GM23338 (cell line): Measurements from ENCODE around the gene CCNQ. TPM values are rescaled to one million over a fixed set of nuclear protein-coding genes. Genes with fewer than 3 reads are reported as not detected.

ENCODE experiments used
- ATAC-seq: fragments of 200-7000 bp; cut with Tn5 transposase; 3 replicates; pipeline ENCODE4 v1.9.1; 2020
- DNase-seq: peaks from one replicate; pipeline ENCODE4 v3.0.0-alpha.2; 2015; ENCODE audit warnings: low spot score
- H2AFZ ChIP-seq: fragments of 200-600 bp; sonication (generic); 2 replicates; pipeline ENCODE4 v1.8.0; 2016; ENCODE audit warnings: antibody characterized with exemption, mild to moderate bottlenecking, moderate library complexity
- H3F3A ChIP-seq: fragments of 200-600 bp; sonication (generic); replicated peaks from 2 replicates; pipeline ENCODE4 v1.8.0; 2017; ENCODE audit warnings: antibody characterized with exemption, mixed run types, low read depth
- H3K27ac ChIP-seq: fragments of 200-600 bp; sonication (generic); 2 replicates; pipeline ENCODE4 v1.6.1; 2016; ENCODE audit warnings: low read depth
- H3K27me3 ChIP-seq: fragments of 200-600 bp; sonication (generic); 2 replicates; pipeline ENCODE4 v1.8.0; 2016; ENCODE audit warnings: mild to moderate bottlenecking, mixed run types, moderate library complexity; ENCODE audit not compliant: insufficient read depth
- H3K36me3 ChIP-seq: fragments of 200-600 bp; sonication (generic); 2 replicates; pipeline ENCODE4 v1.8.0; 2016; ENCODE audit warnings: mild to moderate bottlenecking; ENCODE audit not compliant: insufficient read depth
- H3K4me1 ChIP-seq: fragments of 200-600 bp; sonication (generic); 2 replicates; pipeline ENCODE4 v1.8.0; 2016; ENCODE audit warnings: mild to moderate bottlenecking, moderate library complexity; ENCODE audit not compliant: insufficient read depth
- H3K4me2 ChIP-seq: fragments of 200-600 bp; sonication (generic); 2 replicates; pipeline ENCODE4 v1.7.1; 2017; ENCODE audit warnings: mixed run types
- H3K4me3 ChIP-seq: fragments of 200-600 bp; sonication (generic); 2 replicates; pipeline ENCODE4 v1.6.1; 2016; ENCODE audit warnings: mixed run types
- H3K79me2 ChIP-seq: fragments of 200-600 bp; sonication (generic); replicated peaks from 2 replicates; pipeline ENCODE4 v1.8.0; 2017; ENCODE audit warnings: mild to moderate bottlenecking; ENCODE audit not compliant: insufficient read depth
- H3K9me2 ChIP-seq: fragments of 200-600 bp; sonication (generic); 2 replicates; pipeline ENCODE4 v1.8.0; 2017; ENCODE audit not compliant: insufficient read depth
- H4K20me1 ChIP-seq: fragments of 200-600 bp; sonication (generic); replicated peaks from 2 replicates; pipeline ENCODE4 v1.8.0; 2017; ENCODE audit warnings: mild to moderate bottlenecking; ENCODE audit not compliant: insufficient read depth
- H3K27ac Mint-ChIP-seq: 2 replicates; pipeline ENCODE4 v1.8.0; 2020; ENCODE audit warnings: inconsistent platforms, mild to moderate bottlenecking, moderate library complexity, mixed read lengths
- H3K27me3 Mint-ChIP-seq: 3 replicates; pipeline ENCODE4 v1.8.0; 2022; ENCODE audit warnings: low read depth, mild to moderate bottlenecking, moderate library complexity, mixed read lengths, inconsistent platforms; ENCODE audit not compliant: insufficient read depth, poor library complexity
- H3K36me3 Mint-ChIP-seq: 3 replicates; pipeline ENCODE4 v1.8.0; 2021; ENCODE audit warnings: low read depth, mild to moderate bottlenecking, inconsistent platforms, moderate library complexity, mixed read lengths
- H3K4me1 Mint-ChIP-seq: 3 replicates; pipeline ENCODE4 v1.8.0; 2020; ENCODE audit warnings: mild to moderate bottlenecking, inconsistent platforms, mixed read lengths
- H3K4me3 Mint-ChIP-seq: 3 replicates; pipeline ENCODE4 v1.8.0; 2021; ENCODE audit warnings: moderate library complexity, mild to moderate bottlenecking, inconsistent platforms, mixed read lengths
- H3K9me3 Mint-ChIP-seq: 3 replicates; pipeline ENCODE4 v1.8.0; 2020; ENCODE audit warnings: moderate library complexity, mild to moderate bottlenecking, inconsistent platforms, mixed read lengths
- CREB1 ChIP-seq: fragments of 250-450 bp; sonication (Bioruptor Pico); IDR thresholded peaks from 2 replicates; pipeline ENCODE4 v1.5.0; 2020; ENCODE audit warnings: low read depth, mild to moderate bottlenecking, moderate library complexity
- CTCF ChIP-seq, 2 experiments: fragments of 200-600 bp in 1 of 2; sonication (generic) in 1 of 2; conservative IDR thresholded peaks; 2 replicates each; pipeline versions ENCODE4 v1.5.1 to v1.6.1; 2016 to 2017; ENCODE audit warnings: antibody characterized with exemption in 2 of 2, low read depth in 2 of 2, mild to moderate bottlenecking in 2 of 2, moderate library complexity in 1 of 2
- EZH2 ChIP-seq: fragments of 200-600 bp; sonication (generic); IDR thresholded peaks from one replicate; pipeline ENCODE4 v1.8.0; 2017; ENCODE audit warnings: antibody characterized with exemption, mild to moderate bottlenecking, low read depth; ENCODE audit not compliant: unreplicated experiment
- EZH2phosphoT487 ChIP-seq: fragments of 200-600 bp; sonication (generic); IDR thresholded peaks from one replicate; pipeline ENCODE4 v1.8.1; 2018; ENCODE audit warnings: antibody characterized with exemption; ENCODE audit not compliant: unreplicated experiment
- JUNB ChIP-seq: IDR thresholded peaks from one replicate; pipeline ENCODE4 v1.6.1; 2016; ENCODE audit warnings: antibody characterized with exemption; ENCODE audit not compliant: unreplicated experiment
- NANOG ChIP-seq: IDR thresholded peaks from 2 replicates; pipeline ENCODE4 v1.6.1; 2016; ENCODE audit warnings: antibody characterized with exemption, borderline replicate concordance
- POLR2AphosphoS5 ChIP-seq: IDR thresholded peaks from 2 replicates; pipeline ENCODE4 v1.6.1; 2016; ENCODE audit warnings: antibody characterized with exemption, low read depth
- STAT1 ChIP-seq: IDR thresholded peaks from one replicate; pipeline ENCODE4 v1.6.1; 2016; ENCODE audit warnings: antibody characterized with exemption; ENCODE audit not compliant: unreplicated experiment
- ZNF114 ChIP-seq: fragments of 250-450 bp; sonication (Bioruptor Pico); IDR thresholded peaks from 2 replicates; pipeline ENCODE4 v1.5.0; 2020; ENCODE audit warnings: mild to moderate bottlenecking, moderate library complexity
- ZNF331 ChIP-seq: fragments of 250-450 bp; sonication (Bioruptor Pico); IDR thresholded peaks from 2 replicates; pipeline ENCODE4 v1.5.0; 2020; ENCODE audit warnings: low read depth, mild to moderate bottlenecking, moderate library complexity
- ZNF462 ChIP-seq: fragments of 250-450 bp; sonication (Bioruptor Pico); IDR thresholded peaks from 2 replicates; pipeline ENCODE4 v1.5.0; 2020; ENCODE audit warnings: mild to moderate bottlenecking, moderate library complexity
- polyA plus RNA-seq: library from polyadenylated mRNA; unstranded; fragments of >200 nt; fragmentation: Nextera tagmentation; extraction: Ambion mirVana; gene quantifications from 2 replicates; pipeline ENCODE4 v1.2.1, GENCODE V29; 2016
- total RNA-seq: library from RNA; depleted of rRNA; stranded (reverse); fragments of >200 nt; shearing (Covaris generic); gene quantifications from 2 replicates; pipeline ENCODE4 v1.2.3, GENCODE V29; 2014
- TF ChIP-seq, protein P1 (sequence below): IDR thresholded peaks from 2 replicates; pipeline ENCODE4 v1.6.1; 2016; ENCODE audit warnings: antibody characterized with exemption
- TF ChIP-seq, protein P2 (sequence below): IDR thresholded peaks from one replicate; pipeline ENCODE4 v1.6.1; 2018; ENCODE audit warnings: antibody characterized with exemption; ENCODE audit not compliant: unreplicated experiment

Gene CCNQ
- total and polyA plus RNA-seq, 2 experiments from 2014 or later, result 19.4 to 30.2 TPM

GRCh38 chrX:153578889-153579288, 20.1 kb downstream of the CCNQ start:
- no peak overlapping the region for H3K27ac Mint-ChIP-seq
- TF ChIP-seq POLR2AphosphoS5 (no peak), ZNF462 (CRISPR knock-in tag) (no peak), EZH2phosphoT487 (no peak), JUNB (no peak), ZNF114 (CRISPR knock-in tag) (no peak), EZH2 (no peak), NANOG (no peak), CREB1 (no peak), ZNF331 (CRISPR knock-in tag) (no peak), CTCF (conservative IDR thresholded peaks at IDR 0.05; ENCODE audit: low read depth in 2 of 2) (no peak), STAT1 (no peak)
- TF ChIP-seq, protein P1, sequence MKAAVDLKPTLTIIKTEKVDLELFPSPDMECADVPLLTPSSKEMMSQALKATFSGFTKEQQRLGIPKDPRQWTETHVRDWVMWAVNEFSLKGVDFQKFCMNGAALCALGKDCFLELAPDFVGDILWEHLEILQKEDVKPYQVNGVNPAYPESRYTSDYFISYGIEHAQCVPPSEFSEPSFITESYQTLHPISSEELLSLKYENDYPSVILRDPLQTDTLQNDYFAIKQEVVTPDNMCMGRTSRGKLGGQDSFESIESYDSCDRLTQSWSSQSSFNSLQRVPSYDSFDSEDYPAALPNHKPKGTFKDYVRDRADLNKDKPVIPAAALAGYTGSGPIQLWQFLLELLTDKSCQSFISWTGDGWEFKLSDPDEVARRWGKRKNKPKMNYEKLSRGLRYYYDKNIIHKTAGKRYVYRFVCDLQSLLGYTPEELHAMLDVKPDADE, result no peak
- TF ChIP-seq, protein P2, sequence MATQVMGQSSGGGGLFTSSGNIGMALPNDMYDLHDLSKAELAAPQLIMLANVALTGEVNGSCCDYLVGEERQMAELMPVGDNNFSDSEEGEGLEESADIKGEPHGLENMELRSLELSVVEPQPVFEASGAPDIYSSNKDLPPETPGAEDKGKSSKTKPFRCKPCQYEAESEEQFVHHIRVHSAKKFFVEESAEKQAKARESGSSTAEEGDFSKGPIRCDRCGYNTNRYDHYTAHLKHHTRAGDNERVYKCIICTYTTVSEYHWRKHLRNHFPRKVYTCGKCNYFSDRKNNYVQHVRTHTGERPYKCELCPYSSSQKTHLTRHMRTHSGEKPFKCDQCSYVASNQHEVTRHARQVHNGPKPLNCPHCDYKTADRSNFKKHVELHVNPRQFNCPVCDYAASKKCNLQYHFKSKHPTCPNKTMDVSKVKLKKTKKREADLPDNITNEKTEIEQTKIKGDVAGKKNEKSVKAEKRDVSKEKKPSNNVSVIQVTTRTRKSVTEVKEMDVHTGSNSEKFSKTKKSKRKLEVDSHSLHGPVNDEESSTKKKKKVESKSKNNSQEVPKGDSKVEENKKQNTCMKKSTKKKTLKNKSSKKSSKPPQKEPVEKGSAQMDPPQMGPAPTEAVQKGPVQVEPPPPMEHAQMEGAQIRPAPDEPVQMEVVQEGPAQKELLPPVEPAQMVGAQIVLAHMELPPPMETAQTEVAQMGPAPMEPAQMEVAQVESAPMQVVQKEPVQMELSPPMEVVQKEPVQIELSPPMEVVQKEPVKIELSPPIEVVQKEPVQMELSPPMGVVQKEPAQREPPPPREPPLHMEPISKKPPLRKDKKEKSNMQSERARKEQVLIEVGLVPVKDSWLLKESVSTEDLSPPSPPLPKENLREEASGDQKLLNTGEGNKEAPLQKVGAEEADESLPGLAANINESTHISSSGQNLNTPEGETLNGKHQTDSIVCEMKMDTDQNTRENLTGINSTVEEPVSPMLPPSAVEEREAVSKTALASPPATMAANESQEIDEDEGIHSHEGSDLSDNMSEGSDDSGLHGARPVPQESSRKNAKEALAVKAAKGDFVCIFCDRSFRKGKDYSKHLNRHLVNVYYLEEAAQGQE, result no peak
- no peaks in the 10 kb centered on the region for H3F3A ChIP-seq
- H3K4me3 ChIP-seq, result no peak overlapping the region
- no peaks in the 10 kb centered on the region for H3K36me3 ChIP-seq
- no peak overlapping the region for H2AFZ ChIP-seq
- no peak overlapping the region for H3K4me3 Mint-ChIP-seq
- no peaks in the 10 kb centered on the region for H3K9me3 Mint-ChIP-seq
- H3K27me3 Mint-ChIP-seq, result peaks cover 5% of the 10 kb centered on the region
- no peak overlapping the region for H3K27ac ChIP-seq
- DNase-seq, result no peak
- H3K4me1 Mint-ChIP-seq, result peaks cover 26% of the 10 kb centered on the region
- no peaks in the 10 kb centered on the region for H3K9me2 ChIP-seq
- no peaks in the 10 kb centered on the region for H3K4me1 ChIP-seq
- no peaks in the 10 kb centered on the region for H4K20me1 ChIP-seq
- H3K27me3 ChIP-seq, result no peaks in the 10 kb centered on the region
- ATAC-seq, result no peak
- H3K36me3 Mint-ChIP-seq, result no peaks in the 10 kb centered on the region
- no peaks in the 10 kb centered on the region for H3K79me2 ChIP-seq
- H3K4me2 ChIP-seq, result no peak overlapping the region
